AG09319 (cell line): Measurements from ENCODE around the gene CLRN1.

ENCODE experiments used
- DNase-seq: peaks from one replicate; pipeline ENCODE4 v3.0.0-alpha.2; 2010; ENCODE audit warnings: low read depth; ENCODE audit errors: extremely low read depth
- CTCF ChIP-seq: IDR thresholded peaks from 2 replicates; pipeline ENCODE4 v1.5.1; 2011; ENCODE audit warnings: low read depth, mild to moderate bottlenecking, inconsistent platforms, low read length, moderate library complexity

CLRN1 gene

GRCh38 chr3:150958683-150959082 lies 13.8 kb downstream of the CLRN1 start:
- no peak for TF ChIP-seq CTCF
- no peak for DNase-seq

- no peak for TF ChIP-seq CTCF
- no peak for DNase-seq
Measured at GRCh38 chr3:150956376-150956775, 16.2 kb downstream of the CLRN1 start.

GRCh38 chr3:150951923-150952322 lies 20.6 kb downstream of the CLRN1 start:
- DNase-seq: no peak
- no peak for TF ChIP-seq CTCF

- TF ChIP-seq CTCF: no peak
- DNase-seq: peak; percentile 11
Measured at GRCh38 chr3:150945226-150946032, 27.1 kb downstream of the CLRN1 start.

GRCh38 chr3:150942221-150942620 lies 30.3 kb downstream of the CLRN1 start:
- no peak for TF ChIP-seq CTCF
- DNase-seq: no peak

- no peak for DNase-seq
- no peak for TF ChIP-seq CTCF
Measured at GRCh38 chr3:150936693-150937092, 35.8 kb downstream of the CLRN1 start.

- no peak for DNase-seq
- no peak for TF ChIP-seq CTCF
Measured at GRCh38 chr3:150933473-150933995, 39.0 kb downstream of the CLRN1 start.
